Panc1 (cell line): ENCODE data around the gene PLEKHD1. TPM values are rescaled to one million over a fixed set of nuclear protein-coding genes. Genes with fewer than 3 reads are reported as not detected.

Source experiments
- ATAC-seq: fragments of 200-7000 bp; cut with Tn5 transposase; 2 replicates; pipeline ENCODE4 v1.9.1; 2020; ENCODE audit warnings: mild to moderate bottlenecking, moderate library complexity
- BruUV-seq: library from RNA; stranded (reverse); fragments of 400-500 nt; replicated peaks from 2 replicates; lab custom pipeline; 2021; lab: Mats Ljungman, UMichigan
- CTCF ChIA-PET: fragments of 300-600 bp; sonication (Branson Sonifier 250); formaldehyde crosslinking; loops from one replicate; lab custom pipeline; 2022; ENCODE audit warnings: antibody characterized with exemption; lab: Charles Lee
- POLR2A ChIA-PET: fragments of 300-600 bp; sonication (Branson Sonifier 250); formaldehyde crosslinking; loops from one replicate; lab custom pipeline; 2022; ENCODE audit warnings: antibody characterized with exemption; lab: Charles Lee
- DNase-seq: peaks from one replicate; pipeline ENCODE4 v3.0.0-alpha.2; 2010; ENCODE audit warnings: low read depth, low spot score
- H3K27ac ChIP-seq: 2 replicates; pipeline ENCODE4 v1.5.1; 2011; ENCODE audit warnings: mild to moderate bottlenecking, low read length, inconsistent platforms
- H3K27me3 ChIP-seq: fragments of 200-500 bp; sonication (Bioruptor generic); 2 replicates; pipeline ENCODE4 v1.6.0; 2014; ENCODE audit warnings: low read length, inconsistent platforms; ENCODE audit not compliant: control insufficient read depth, insufficient read depth
- H3K36me3 ChIP-seq: fragments of 200-500 bp; sonication (Bioruptor generic); 2 replicates; pipeline ENCODE4 v1.5.1; 2014; ENCODE audit warnings: inconsistent platforms, mild to moderate bottlenecking, low read length, moderate library complexity; ENCODE audit not compliant: control insufficient read depth, insufficient read depth
- H3K4me1 ChIP-seq: 2 replicates; pipeline ENCODE4 v1.5.1; 2011; ENCODE audit warnings: inconsistent platforms, mild to moderate bottlenecking, low read length, moderate library complexity; ENCODE audit not compliant: control insufficient read depth, insufficient read depth
- H3K4me3 ChIP-seq, 2 experiments: 2 replicates each; pipeline ENCODE4 v1.5.1; 2011 to 2012; ENCODE audit warnings: low read depth in 2 of 2, low read length in 2 of 2, mild to moderate bottlenecking in 2 of 2, inconsistent platforms in 1 of 2, moderate library complexity in 1 of 2
- H3K9me3 ChIP-seq: fragments of 200-500 bp; sonication (Bioruptor generic); 2 replicates; pipeline ENCODE4 v1.5.1; 2014; ENCODE audit warnings: low read depth, mild to moderate bottlenecking, inconsistent platforms, low read length, moderate library complexity; ENCODE audit not compliant: control insufficient read depth, insufficient read depth
- POLR2AphosphoS5 ChIP-seq: IDR thresholded peaks from 2 replicates; pipeline ENCODE4 v1.6.1; 2012; ENCODE audit warnings: mild to moderate bottlenecking, low read depth, low read length, moderate library complexity
- SIN3A ChIP-seq: IDR thresholded peaks from 2 replicates; pipeline ENCODE4 v1.6.1; 2012; ENCODE audit warnings: low read depth, mild to moderate bottlenecking, low read length, moderate library complexity, borderline replicate concordance; ENCODE audit not compliant: insufficient read depth
- TCF7L2 ChIP-seq: IDR thresholded peaks from 2 replicates; pipeline ENCODE4 v1.6.1; 2011; ENCODE audit warnings: mild to moderate bottlenecking, low read depth, low read length, inconsistent platforms
- in situ Hi-C: cut with HindIII; loops from 2 replicates; pipeline ENCODE4 v1.10.0; 2016; ENCODE audit warnings: low sequenced_read_pairs, low pct_unique_long_range_greater_than_20kb
- intact Hi-C: fragments of 100-400 bp; cut with micrococcal nuclease; formaldehyde crosslinking; loops from one replicate; pipeline ENCODE4 v1.10.0; 2022; ENCODE audit not compliant: unreplicated experiment
- total RNA-seq: library from RNA; stranded (reverse); gene quantifications from one replicate; pipeline ENCODE4 v1.2.1, GENCODE V29; 2021; ENCODE audit not compliant: unreplicated experiment
- TF ChIP-seq, protein P1 (sequence below): fragments of 450-650 bp; IDR thresholded peaks from 2 replicates; pipeline ENCODE4 v1.5.1; 2017; ENCODE audit warnings: mild to moderate bottlenecking
- TF ChIP-seq, protein P2 (sequence below), 2 experiments: IDR thresholded peaks; 2 replicates each; pipeline ENCODE4 v1.6.1; 2011 to 2012; ENCODE audit warnings: low read depth in 2 of 2, control low read depth in 1 of 2, low read length in 1 of 2, mild to moderate bottlenecking in 1 of 2, moderate library complexity in 1 of 2; ENCODE audit not compliant: insufficient read depth in 1 of 2

Gene PLEKHD1
- total RNA-seq, 1 experiment from 2014 or later, result 0.08 TPM

DNA sequence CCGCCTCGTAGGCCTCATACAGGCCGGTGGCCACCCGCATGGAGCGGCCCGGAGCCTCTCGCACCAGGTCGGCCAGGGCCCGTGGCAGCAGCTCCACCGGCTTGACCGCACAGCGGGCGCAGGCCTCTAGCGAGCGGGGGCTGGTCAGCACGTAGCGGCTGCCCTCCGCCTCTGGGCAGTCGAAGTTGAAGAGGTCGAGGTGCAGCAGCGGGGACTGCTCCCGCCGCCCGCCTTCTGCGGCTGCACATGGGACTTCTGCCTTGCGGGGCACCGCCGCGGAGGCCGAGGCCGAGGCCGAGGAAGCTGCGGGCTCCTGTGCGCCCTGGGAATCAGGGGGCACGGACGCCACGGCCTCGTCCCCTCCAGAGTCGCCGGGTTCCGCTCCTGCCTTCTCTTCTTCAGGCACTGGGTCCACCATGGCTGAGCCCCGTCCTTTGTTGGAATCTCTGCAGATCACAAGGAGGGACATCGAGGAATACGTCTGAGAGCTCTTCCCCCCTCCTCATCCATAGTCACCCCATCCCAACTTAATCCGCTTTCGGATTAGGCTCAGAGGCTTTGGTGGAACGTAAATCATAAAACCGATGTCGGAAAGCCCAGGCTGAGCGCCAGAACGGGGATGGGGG lies 88.8 kb downstream of the PLEKHD1 start:
- Histone ChIP-seq H3K27me3 (peaks cover 3% of the 10 kb centered on the region), H3K36me3 (no peaks in the 10 kb centered on the region), H3K27ac (no peak overlapping the region), H3K9me3 (no peaks in the 10 kb centered on the region), H3K4me1 (no peaks in the 10 kb centered on the region), H3K4me3 (no peak overlapping the region)
- no peak for DNase-seq
- intact Hi-C loops (loop anchor here (5.0 kb wide), 1 partner anchor 36 kb away; no protein-coding TSS in a partner anchor), in situ Hi-C loops (no loop called here)
- BruUV-seq, result no TSS peak
- TF ChIP-seq, protein P1, sequence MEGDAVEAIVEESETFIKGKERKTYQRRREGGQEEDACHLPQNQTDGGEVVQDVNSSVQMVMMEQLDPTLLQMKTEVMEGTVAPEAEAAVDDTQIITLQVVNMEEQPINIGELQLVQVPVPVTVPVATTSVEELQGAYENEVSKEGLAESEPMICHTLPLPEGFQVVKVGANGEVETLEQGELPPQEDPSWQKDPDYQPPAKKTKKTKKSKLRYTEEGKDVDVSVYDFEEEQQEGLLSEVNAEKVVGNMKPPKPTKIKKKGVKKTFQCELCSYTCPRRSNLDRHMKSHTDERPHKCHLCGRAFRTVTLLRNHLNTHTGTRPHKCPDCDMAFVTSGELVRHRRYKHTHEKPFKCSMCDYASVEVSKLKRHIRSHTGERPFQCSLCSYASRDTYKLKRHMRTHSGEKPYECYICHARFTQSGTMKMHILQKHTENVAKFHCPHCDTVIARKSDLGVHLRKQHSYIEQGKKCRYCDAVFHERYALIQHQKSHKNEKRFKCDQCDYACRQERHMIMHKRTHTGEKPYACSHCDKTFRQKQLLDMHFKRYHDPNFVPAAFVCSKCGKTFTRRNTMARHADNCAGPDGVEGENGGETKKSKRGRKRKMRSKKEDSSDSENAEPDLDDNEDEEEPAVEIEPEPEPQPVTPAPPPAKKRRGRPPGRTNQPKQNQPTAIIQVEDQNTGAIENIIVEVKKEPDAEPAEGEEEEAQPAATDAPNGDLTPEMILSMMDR, result no peak
- TF ChIP-seq TCF7L2, result no peak
- TF ChIP-seq SIN3A, result no peak
- TF ChIP-seq POLR2AphosphoS5, result no peak
- TF ChIP-seq, protein P2, sequence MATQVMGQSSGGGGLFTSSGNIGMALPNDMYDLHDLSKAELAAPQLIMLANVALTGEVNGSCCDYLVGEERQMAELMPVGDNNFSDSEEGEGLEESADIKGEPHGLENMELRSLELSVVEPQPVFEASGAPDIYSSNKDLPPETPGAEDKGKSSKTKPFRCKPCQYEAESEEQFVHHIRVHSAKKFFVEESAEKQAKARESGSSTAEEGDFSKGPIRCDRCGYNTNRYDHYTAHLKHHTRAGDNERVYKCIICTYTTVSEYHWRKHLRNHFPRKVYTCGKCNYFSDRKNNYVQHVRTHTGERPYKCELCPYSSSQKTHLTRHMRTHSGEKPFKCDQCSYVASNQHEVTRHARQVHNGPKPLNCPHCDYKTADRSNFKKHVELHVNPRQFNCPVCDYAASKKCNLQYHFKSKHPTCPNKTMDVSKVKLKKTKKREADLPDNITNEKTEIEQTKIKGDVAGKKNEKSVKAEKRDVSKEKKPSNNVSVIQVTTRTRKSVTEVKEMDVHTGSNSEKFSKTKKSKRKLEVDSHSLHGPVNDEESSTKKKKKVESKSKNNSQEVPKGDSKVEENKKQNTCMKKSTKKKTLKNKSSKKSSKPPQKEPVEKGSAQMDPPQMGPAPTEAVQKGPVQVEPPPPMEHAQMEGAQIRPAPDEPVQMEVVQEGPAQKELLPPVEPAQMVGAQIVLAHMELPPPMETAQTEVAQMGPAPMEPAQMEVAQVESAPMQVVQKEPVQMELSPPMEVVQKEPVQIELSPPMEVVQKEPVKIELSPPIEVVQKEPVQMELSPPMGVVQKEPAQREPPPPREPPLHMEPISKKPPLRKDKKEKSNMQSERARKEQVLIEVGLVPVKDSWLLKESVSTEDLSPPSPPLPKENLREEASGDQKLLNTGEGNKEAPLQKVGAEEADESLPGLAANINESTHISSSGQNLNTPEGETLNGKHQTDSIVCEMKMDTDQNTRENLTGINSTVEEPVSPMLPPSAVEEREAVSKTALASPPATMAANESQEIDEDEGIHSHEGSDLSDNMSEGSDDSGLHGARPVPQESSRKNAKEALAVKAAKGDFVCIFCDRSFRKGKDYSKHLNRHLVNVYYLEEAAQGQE (IDR thresholded peaks at IDR 0.05; ENCODE audit: insufficient read depth in 1 of 2, low read depth in 2 of 2, low read length in 1 of 2), result no peak
- POLR2A ChIA-PET, result no interaction called here
- no peak for ATAC-seq
- CTCF ChIA-PET, result no interaction called here

DNA sequence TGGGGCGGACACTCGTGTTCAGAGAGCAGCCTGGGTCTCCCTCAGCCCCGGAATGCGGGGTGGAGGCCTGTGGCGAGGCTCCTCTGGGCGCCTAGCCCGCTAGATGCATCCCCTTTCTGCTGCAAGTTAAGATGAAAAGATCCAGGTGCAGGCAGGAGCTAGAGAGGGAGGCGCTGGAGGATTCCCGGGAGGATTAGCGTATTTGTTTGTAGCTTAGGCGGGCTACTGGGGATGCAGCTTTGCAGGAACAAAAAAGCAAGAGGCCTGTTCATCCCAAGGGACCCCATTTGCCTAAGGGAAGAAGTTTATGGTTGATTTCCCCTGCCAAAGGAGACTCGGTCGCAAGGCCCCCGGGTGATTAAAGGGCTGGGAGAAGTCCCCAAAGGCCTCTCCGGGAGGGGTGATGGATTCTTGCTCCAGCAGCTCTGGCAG lies 89.3 kb downstream of the PLEKHD1 start:
- BruUV-seq, result no TSS peak
- no peak for ATAC-seq
- Histone ChIP-seq H3K4me1 (no peaks in the 10 kb centered on the region), H3K9me3 (no peaks in the 10 kb centered on the region), H3K27me3 (peaks cover 2% of the 10 kb centered on the region; the same call in 1 of the 2 replicates), H3K4me3 (no peak overlapping the region), H3K27ac (no peak overlapping the region), H3K36me3 (no peaks in the 10 kb centered on the region)
- in situ Hi-C loops, result no loop called here
- POLR2A ChIA-PET, result no interaction called here
- intact Hi-C loops, result loop anchor here (5.0 kb wide), 1 partner anchor 37 kb away; no protein-coding TSS in a partner anchor
- CTCF ChIA-PET, result interaction anchor here (0.6 kb wide), 1 partner anchor 29 kb away, joined by 3 read pairs; no protein-coding TSS in a partner anchor
- no peak for DNase-seq
- TF ChIP-seq TCF7L2 (no peak), SIN3A (no peak)
